ENCODE measurements around the gene NEGR1. TPM values are rescaled to one million over a fixed set of nuclear protein-coding genes. Genes with fewer than 3 reads are reported as not detected.

The NEGR1 gene
- total RNA-seq, 6 donors from 2014 or later = 3.1 to 14.7 (median 8.9) TPM

GRCh38 chr1:71462247-71462646, 820.1 kb downstream of the NEGR1 start:
- no peak for ATAC-seq (ENCODE audit: low FRiP score in 2 of 2)

GRCh38 chr1:71461416-71461815, 820.9 kb downstream of the NEGR1 start:
- ATAC-seq (ENCODE audit: low FRiP score in 2 of 2) = no peak
- no peaks in the 10 kb centered on the region for H3K9me3 ChIP-seq
- no peak for DNase-seq
- H3K36me3 ChIP-seq = no peaks in the 10 kb centered on the region
- TF ChIP-seq EP300 (IDR thresholded peaks at IDR 0.05) (no peak), POLR2A (IDR thresholded peaks at IDR 0.05) (no peak), CTCF (IDR thresholded peaks at IDR 0.05) (no peak), POLR2AphosphoS5 (IDR thresholded peaks at IDR 0.05) (no peak)
- H3K27ac ChIP-seq = no peak overlapping the region
- H3K4me1 ChIP-seq = no peaks in the 10 kb centered on the region
- H3K4me3 ChIP-seq = no peak overlapping the region
- WGBS, 2 donors = 60 to 65% methylated on average over 2 of the region's 2 CpGs
- no peaks in the 10 kb centered on the region for H3K27me3 ChIP-seq

More at GRCh38 chr1:71462247-71462646, 820.1 kb downstream of the NEGR1 start:
- Histone ChIP-seq H3K27me3 (no peaks in the 10 kb centered on the region), H3K4me1 (no peaks in the 10 kb centered on the region), H3K9me3 (no peaks in the 10 kb centered on the region), H3K4me3 (no peak overlapping the region), H3K27ac (no peak overlapping the region), H3K36me3 (no peaks in the 10 kb centered on the region)
- DNase-seq = no peak
- TF ChIP-seq CTCF (IDR thresholded peaks at IDR 0.05) = no peak
- TF ChIP-seq POLR2A (IDR thresholded peaks at IDR 0.05) = no peak
- TF ChIP-seq EP300 (IDR thresholded peaks at IDR 0.05) = no peak
- no peak for TF ChIP-seq POLR2AphosphoS5 (IDR thresholded peaks at IDR 0.05)

GRCh38 chr1:71448444-71448843, 833.9 kb downstream of the NEGR1 start:
- TF ChIP-seq POLR2AphosphoS5 (IDR thresholded peaks at IDR 0.05) = no peak
- no peak for DNase-seq
- Histone ChIP-seq H3K36me3 (no peaks in the 10 kb centered on the region), H3K27ac (no peak overlapping the region), H3K4me3 (no peak overlapping the region), H3K27me3 (no peaks in the 10 kb centered on the region), H3K9me3 (no peaks in the 10 kb centered on the region), H3K4me1 (no peaks in the 10 kb centered on the region)
- 78 to 87% methylated on average over 7 to 8 of the region's 8 CpGs for WGBS, 2 donors
- no peak for ATAC-seq (ENCODE audit: low FRiP score in 2 of 2)

- Histone ChIP-seq H3K36me3 (no peaks in the 10 kb centered on the region), H3K4me1 (no peaks in the 10 kb centered on the region), H3K27ac (no peak overlapping the region), H3K9me3 (no peaks in the 10 kb centered on the region), H3K27me3 (no peaks in the 10 kb centered on the region), H3K4me3 (no peak overlapping the region)
- ATAC-seq (ENCODE audit: low FRiP score in 2 of 2) = no peak
- TF ChIP-seq POLR2A (IDR thresholded peaks at IDR 0.05) (no peak), CTCF (IDR thresholded peaks at IDR 0.05) (no peak), EP300 (IDR thresholded peaks at IDR 0.05) (no peak)
- 68 to 75% methylated on average over 2 of the region's 2 CpGs for WGBS, 2 donors
- no peak for DNase-seq
Observed at GRCh38 chr1:71438626-71439025, 843.7 kb downstream of the NEGR1 start.

- TF ChIP-seq POLR2A (IDR thresholded peaks at IDR 0.05) (no peak), POLR2AphosphoS5 (IDR thresholded peaks at IDR 0.05) (no peak), EP300 (IDR thresholded peaks at IDR 0.05) (no peak), CTCF (IDR thresholded peaks at IDR 0.05) (no peak)
- H3K27me3 ChIP-seq = no peaks in the 10 kb centered on the region
- H3K36me3 ChIP-seq = no peaks in the 10 kb centered on the region
- DNase-seq (no peak), ATAC-seq (ENCODE audit: low FRiP score in 2 of 2) (no peak)
- H3K9me3 ChIP-seq = no peaks in the 10 kb centered on the region
- no peak overlapping the region for H3K4me3 ChIP-seq
- H3K4me1 ChIP-seq = no peaks in the 10 kb centered on the region
- no peak overlapping the region for H3K27ac ChIP-seq
Observed at GRCh38 chr1:71435951-71436350, 846.4 kb downstream of the NEGR1 start.

All from upper lobe of left lung (tissue), 6 donors.